Mononuclear cell (primary cell): ENCODE data around the gene MAMDC2. TPM values are rescaled to one million over a fixed set of nuclear protein-coding genes. Genes with fewer than 3 reads are reported as not detected.

Experiments
- H3K27me3 ChIP-seq: 2 replicates; pipeline ENCODE4 v1.6.0; 2011; ENCODE audit warnings: low read length, control low read depth; ENCODE audit not compliant: insufficient read depth
- H3K4me1 ChIP-seq: 2 replicates; pipeline ENCODE4 v1.5.1; 2011; ENCODE audit warnings: mild to moderate bottlenecking, low read length, control low read depth; ENCODE audit not compliant: insufficient read depth
- H3K4me3 ChIP-seq: 2 replicates; pipeline ENCODE4 v1.5.1; 2011; ENCODE audit warnings: mild to moderate bottlenecking, low read length, moderate library complexity
- H3K9me3 ChIP-seq: 2 replicates; pipeline ENCODE4 v1.5.1; 2011; ENCODE audit warnings: low read depth, mild to moderate bottlenecking, control low read depth, low read length
- total RNA-seq: library from RNA; depleted of rRNA; stranded (reverse); fragments of >200 nt; gene quantifications from one replicate; pipeline ENCODE4 v1.2.3, GENCODE V29; 2012

The MAMDC2 gene
- total RNA-seq, 1 donor, result 0.10 TPM

DNA sequence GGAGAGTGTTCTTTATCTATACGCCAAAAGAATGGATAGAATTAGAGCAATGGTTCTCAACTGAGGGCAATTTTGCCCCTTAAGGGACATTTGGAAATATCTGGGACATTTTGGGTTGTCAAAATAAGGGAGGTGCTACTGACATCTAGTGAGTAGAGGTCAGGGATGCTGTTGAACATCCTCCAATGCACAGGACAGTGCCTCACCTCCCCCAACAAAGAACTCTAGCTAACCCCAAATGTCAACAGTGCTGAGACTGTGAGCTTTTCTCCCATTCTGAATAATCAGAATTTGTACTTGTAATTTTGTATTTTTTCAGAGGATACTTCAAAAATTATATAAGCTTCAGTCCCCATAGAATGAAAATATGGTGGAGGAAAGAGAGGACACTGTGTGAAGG is 206.6 kb downstream of the MAMDC2 start:
- no peak overlapping the region for H3K4me3 ChIP-seq
- no peaks in the 10 kb centered on the region for H3K4me1 ChIP-seq
- no peaks in the 10 kb centered on the region for H3K9me3 ChIP-seq
- no peaks in the 10 kb centered on the region for H3K27me3 ChIP-seq

GRCh38 chr9:70255486-70255885 is 211.8 kb downstream of the MAMDC2 start:
- H3K27me3 ChIP-seq, result no peaks in the 10 kb centered on the region
- H3K4me1 ChIP-seq, result peaks cover 18% of the 10 kb centered on the region
- H3K4me3 ChIP-seq, result no peak overlapping the region
- no peaks in the 10 kb centered on the region for H3K9me3 ChIP-seq

- Histone ChIP-seq H3K4me1 (peaks cover 25% of the 10 kb centered on the region), H3K27me3 (no peaks in the 10 kb centered on the region), H3K9me3 (no peaks in the 10 kb centered on the region), H3K4me3 (no peak overlapping the region)
Observed at GRCh38 chr9:70256123-70256551, 212.5 kb downstream of the MAMDC2 start.

- H3K4me1 ChIP-seq, result peaks cover 38% of the 10 kb centered on the region
- H3K4me3 ChIP-seq, result no peak overlapping the region
Observed at GRCh38 chr9:70257502-70257901, 213.9 kb downstream of the MAMDC2 start.

GRCh38 chr9:70257991-70258691 is 214.5 kb downstream of the MAMDC2 start:
- H3K27me3 ChIP-seq, result no peaks in the 10 kb centered on the region
- peak overlapping the region; percentile 87 for H3K4me3 ChIP-seq
- H3K9me3 ChIP-seq, result no peaks in the 10 kb centered on the region
- H3K4me1 ChIP-seq, result peaks cover 44% of the 10 kb centered on the region

More at GRCh38 chr9:70257502-70257901, 213.9 kb downstream of the MAMDC2 start:
- H3K27me3 ChIP-seq, result no peaks in the 10 kb centered on the region
- no peaks in the 10 kb centered on the region for H3K9me3 ChIP-seq

- no peaks in the 10 kb centered on the region for H3K9me3 ChIP-seq
- H3K27me3 ChIP-seq, result no peaks in the 10 kb centered on the region
- peak within 1 kb of the TSS; percentile 87 for H3K4me3 ChIP-seq
- peaks cover 48% of the 10 kb centered on the region for H3K4me1 ChIP-seq
Observed at GRCh38 chr9:70258692-70259511, 215.3 kb downstream of the MAMDC2 start, which contains the start of gene SMC5. Gene SMC5 (plus strand): TSS chr9:70258978. CDS start chr9:70259079, 101 bp downstream.

GRCh38 chr9:70259512-70259802 is 215.8 kb downstream of the MAMDC2 start:
- H3K9me3 ChIP-seq, result no peaks in the 10 kb centered on the region
- peaks cover 48% of the 10 kb centered on the region for H3K4me1 ChIP-seq
- H3K27me3 ChIP-seq, result no peaks in the 10 kb centered on the region
- peak overlapping the region; percentile 87 for H3K4me3 ChIP-seq

- H3K4me1 ChIP-seq, result peaks cover 48% of the 10 kb centered on the region
- H3K4me3 ChIP-seq, result no peak overlapping the region
- H3K27me3 ChIP-seq, result no peaks in the 10 kb centered on the region
- H3K9me3 ChIP-seq, result no peaks in the 10 kb centered on the region
Observed at GRCh38 chr9:70260007-70260443, 216.4 kb downstream of the MAMDC2 start.

- Histone ChIP-seq H3K4me3 (no peak overlapping the region), H3K27me3 (no peaks in the 10 kb centered on the region), H3K4me1 (peaks cover 48% of the 10 kb centered on the region), H3K9me3 (no peaks in the 10 kb centered on the region)
Observed at GRCh38 chr9:70260606-70261005, 217.0 kb downstream of the MAMDC2 start.

DNA sequence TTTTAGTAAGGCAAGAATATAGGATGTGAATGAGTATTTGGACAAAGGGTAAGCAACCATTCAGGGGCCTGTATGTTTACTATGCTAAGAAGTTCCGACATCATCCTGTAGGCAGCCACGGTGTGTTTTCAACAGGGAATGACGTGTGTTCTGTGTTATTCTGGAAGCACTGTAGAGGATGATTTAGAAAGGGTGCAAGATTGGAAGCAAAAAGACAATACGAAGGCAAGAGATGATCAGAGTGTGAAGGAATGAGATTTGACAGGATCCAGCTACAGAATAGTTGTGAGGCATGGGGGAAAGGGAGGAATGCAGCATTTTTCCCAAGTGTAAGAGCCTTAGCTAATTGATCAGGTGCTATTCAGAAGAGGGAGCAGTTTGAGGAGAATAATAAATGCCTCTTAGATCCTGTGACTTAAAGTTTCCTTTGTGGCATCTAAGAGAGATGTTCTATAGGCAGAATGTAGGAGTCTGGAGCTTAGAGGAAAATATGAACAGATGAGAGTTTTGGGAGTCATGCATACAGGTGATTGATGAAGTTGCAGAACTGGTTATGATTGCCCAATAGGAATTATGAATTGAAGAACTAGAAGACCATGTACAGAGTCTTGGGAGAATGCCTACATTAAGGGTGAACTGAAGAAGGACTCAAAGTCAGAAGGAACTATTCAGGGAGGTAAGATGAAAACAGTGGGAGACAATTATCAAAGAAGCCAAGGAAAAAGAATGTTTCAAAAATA is 217.7 kb downstream of the MAMDC2 start:
- no peak overlapping the region for H3K4me3 ChIP-seq
- no peaks in the 10 kb centered on the region for H3K9me3 ChIP-seq
- peaks cover 48% of the 10 kb centered on the region for H3K4me1 ChIP-seq
- H3K27me3 ChIP-seq, result no peaks in the 10 kb centered on the region

- Histone ChIP-seq H3K27me3 (no peaks in the 10 kb centered on the region), H3K4me1 (peaks cover 48% of the 10 kb centered on the region), H3K4me3 (no peak overlapping the region), H3K9me3 (no peaks in the 10 kb centered on the region)
Observed at GRCh38 chr9:70262366-70262765, 218.7 kb downstream of the MAMDC2 start.

GRCh38 chr9:70262948-70263347 is 219.3 kb downstream of the MAMDC2 start:
- Histone ChIP-seq H3K4me1 (peaks cover 45% of the 10 kb centered on the region), H3K4me3 (no peak overlapping the region)

DNA sequence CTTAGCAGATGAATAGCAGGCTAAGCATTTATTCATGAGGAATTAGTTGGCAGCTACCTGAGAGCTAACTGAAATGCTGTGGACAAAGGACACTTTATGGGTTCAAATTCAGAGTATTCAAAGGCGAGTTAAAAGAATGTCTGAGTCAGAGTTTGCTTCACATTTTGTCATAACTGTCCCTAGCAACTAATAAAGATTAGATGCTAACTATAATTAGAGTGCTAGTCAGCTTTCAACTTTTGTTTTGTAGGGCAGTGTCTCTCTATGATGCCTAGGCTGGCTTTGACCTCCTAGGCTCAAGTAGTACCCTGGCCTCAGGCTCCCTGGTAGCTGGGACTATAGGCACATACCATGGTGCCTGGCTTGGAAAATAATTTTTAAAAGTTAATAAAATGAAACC is 219.8 kb downstream of the MAMDC2 start:
- no peaks in the 10 kb centered on the region for H3K27me3 ChIP-seq
- H3K4me1 ChIP-seq, result peaks cover 42% of the 10 kb centered on the region
- no peak overlapping the region for H3K4me3 ChIP-seq
- H3K9me3 ChIP-seq, result no peaks in the 10 kb centered on the region

More at GRCh38 chr9:70262948-70263347, 219.3 kb downstream of the MAMDC2 start:
- no peaks in the 10 kb centered on the region for H3K9me3 ChIP-seq
- no peaks in the 10 kb centered on the region for H3K27me3 ChIP-seq
